Measurements from ENCODE around the gene IER3. TPM values are rescaled to one million over a fixed set of nuclear protein-coding genes. Genes with fewer than 3 reads are reported as not detected.

IER3 gene
- total RNA-seq (2016; rRNA removed; fragmentation: Illumina TruSeq; extraction: Trizol) (28.7 and 51.1 TPM in 2 replicates), polyA plus RNA-seq (2011; rRNA removed) (131 and 151 TPM in 2 replicates), polyA minus RNA-seq (2011; rRNA and poly(A)+ RNA removed; ENCODE audit: low replicate concordance) (19.0 and 307 TPM in 2 replicates), Bru-seq, nascent RNA (percentile 99 among the genes with signal in this experiment), BruChase-seq, experiment 1, labeled RNA remaining after a 6-hour chase (percentile 99 among the genes with signal in this experiment), BruChase-seq, experiment 2, labeled RNA remaining after a 2-hour chase (percentile 100 among the genes with signal in this experiment)
- total RNA-seq (2016; cell fraction: cytosol; rRNA removed; fragmentation: Illumina TruSeq; extraction: Trizol; ENCODE audit: low read depth), result 83.5 and 89.8 TPM in 2 replicates
- total RNA-seq (2016; cell fraction: insoluble cytoplasmic fraction; rRNA removed; fragmentation: Illumina TruSeq; extraction: Trizol), result 25.7 and 52.1 TPM in 2 replicates
- total RNA-seq (2016; cell fraction: membrane; rRNA removed; fragmentation: Illumina TruSeq; extraction: Trizol), result 91.3 and 101 TPM in 2 replicates
- 33.1 and 34.2 TPM in 2 replicates for total RNA-seq (2016; cell fraction: nucleus; rRNA removed; fragmentation: Illumina TruSeq; extraction: Trizol)
- 117 TPM in 2 replicates for polyA plus RNA-seq (2011; cell fraction: cytosol; rRNA removed)
- polyA plus RNA-seq (2011; cell fraction: nucleus; rRNA removed), result 111 and 130 TPM in 2 replicates
- 130 and 313 TPM in 2 replicates for polyA plus RNA-seq (2012)
- 21.8 and 24.4 TPM in 2 replicates for polyA plus RNA-seq (2016; cell fraction: cytosol; fragmentation: Illumina TruSeq; extraction: Trizol; ENCODE audit: low read depth)
- polyA plus RNA-seq (2016; cell fraction: insoluble cytoplasmic fraction; fragmentation: Illumina TruSeq; extraction: Trizol; ENCODE audit: low read depth), result 28.6 and 30.4 TPM in 2 replicates
- polyA plus RNA-seq (2016; cell fraction: membrane; fragmentation: Illumina TruSeq; extraction: Trizol; ENCODE audit: low read depth), result 23.7 and 25.1 TPM in 2 replicates
- 72.1 and 79.6 TPM in 2 replicates for polyA plus RNA-seq (2016; cell fraction: nucleus; fragmentation: Illumina TruSeq; extraction: Trizol; ENCODE audit: insufficient read depth, low read depth)
- 213 and 378 TPM in 2 replicates for polyA minus RNA-seq (2011; cell fraction: cytosol; rRNA and poly(A)+ RNA removed)
- 95.2 and 99.7 TPM in 2 replicates for polyA minus RNA-seq (2011; cell fraction: nucleus; rRNA and poly(A)+ RNA removed)
- long read RNA-seq, experiment 1, transcript IER3-201 (2 exons, 1,244 nt), result major isoform, 59 of 65 reads
- long read RNA-seq, experiment 1, transcript IER3-202 (1 exons, 1,350 nt), result minor isoform, 6 of 65 reads
- long read RNA-seq, experiment 1, partial matches to known transcripts, result 0 of 65 reads
- long read RNA-seq, experiment 1, other reads (novel, unspliced or antisense), result 0 of 65 reads
- long read RNA-seq, experiment 2, transcript IER3-202 (1 exons, 1,350 nt), result minor isoform, 182 of 766 reads
- long read RNA-seq, experiment 2, transcript IER3-201 (2 exons, 1,244 nt), result major isoform, 570 of 766 reads
- long read RNA-seq, experiment 2, partial matches to known transcripts, result 0 of 766 reads
- long read RNA-seq, experiment 2, other reads (novel, unspliced or antisense), result 14 of 766 reads

DNA sequence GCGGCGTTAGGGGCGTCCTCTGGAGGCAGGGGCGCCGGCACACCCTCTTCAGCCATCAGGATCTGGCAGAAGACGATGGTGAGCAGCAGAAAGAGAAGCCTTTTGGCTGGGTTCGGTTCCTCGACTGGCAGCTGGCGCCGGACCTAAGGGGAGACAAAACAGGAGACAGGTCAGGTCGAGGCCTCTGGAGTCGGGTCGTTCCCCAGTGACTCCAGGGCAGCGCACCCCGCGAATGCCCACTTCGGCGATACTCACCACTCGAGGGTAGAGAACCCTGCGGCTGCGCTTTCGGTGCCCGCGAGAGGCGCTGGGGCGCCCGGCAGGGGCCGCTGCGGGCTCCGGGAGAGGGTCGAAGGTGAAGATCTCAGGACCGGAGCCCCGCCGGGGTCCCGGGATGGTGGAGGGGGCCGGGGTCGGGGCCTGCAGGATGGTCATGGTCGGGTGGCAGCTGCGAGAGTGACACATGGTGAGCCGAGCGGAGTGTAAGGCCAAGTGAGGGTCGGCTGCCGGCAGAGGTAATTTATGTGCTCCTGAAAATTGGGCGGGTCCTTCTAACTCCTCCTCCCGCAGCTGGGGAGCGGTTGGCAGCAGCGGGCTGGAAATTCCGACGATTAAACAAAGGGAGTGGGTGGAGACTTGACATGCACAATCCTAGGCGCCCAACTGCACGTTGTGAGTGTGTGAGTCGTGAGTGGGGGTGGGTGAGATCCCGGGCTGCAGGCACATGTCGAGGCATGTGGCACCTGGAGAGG, at the start of gene IER3:
Gene IER3, minus strand, starts transcription at position 494 of the 752 bp plus-strand sequence. Its CDS starts 29 bp downstream, at position 465.
- in situ Hi-C loops (cut with HindIII; ENCODE audit: extremely low pct_ligation_motif_present, low pct_unique_long_range_greater_than_20kb) (loop anchor here (5.0 kb wide), 2 partner anchors 83 to 133 kb away; no protein-coding TSS in a partner anchor), intact Hi-C loops (cut with micrococcal nuclease; ENCODE audit: unreplicated experiment) (loop anchor here (1.0 kb wide), 4 partner anchors 20 to 84 kb away; no protein-coding TSS in a partner anchor)
- POLR2A ChIA-PET, result interaction anchor here (0.6 to 16.9 kb wide), 35 partner anchors 10 to 138 kb away, joined by 3 to 414 read pairs (median 5); partner anchors contain the start of genes MDC1, MRPS18B, NRM and TUBB
- peak within 1 kb of the TSS; percentile 91 for H3K4me2 ChIP-seq (ENCODE audit: low read depth, low read length)
- H3K4me1 ChIP-seq (ENCODE audit: insufficient read depth, low read length), result peaks cover 78% of the 10 kb centered on the region
- no TSS peak for BruUV-seq (replicated peaks)
- FAIRE-seq, result peak; percentile 60
- no peaks in the 10 kb centered on the region for H3K9me3 ChIP-seq (ENCODE audit: low read length)
- peak; percentile 89 for DNase-seq (ENCODE audit: low spot score)
- 1% methylated on average over 39 of the region's 54 CpGs for WGBS (ENCODE audit: low lambda C conversion rate)
- H3K9ac ChIP-seq (ENCODE audit: insufficient read depth, low read depth, low read length), result peak within 1 kb of the TSS; percentile 94
- CTCF ChIA-PET (ENCODE audit: low intra/inter-chr PET ratio, low total read pairs), result interaction anchor here (1.5 kb wide), 1 partner anchor 84 kb away, joined by 6 read pairs; no protein-coding TSS in a partner anchor
- peaks cover 27% of the 10 kb centered on the region for H3K79me2 ChIP-seq (ENCODE audit: insufficient read depth, low read length)
- H4K20me1 ChIP-seq (ENCODE audit: insufficient read depth, low read length), result peaks cover 15% of the 10 kb centered on the region
- no peaks in the 10 kb centered on the region; a peak in 1 of 5 replicates for H3K27me3 ChIP-seq (ENCODE audit: control insufficient read depth in 1 of 2, insufficient read depth in 2 of 2, low read length in 2 of 2)
- peaks cover 6% of the 10 kb centered on the region in 2 experiments; a peak in 4 of 5 replicates for H3K36me3 ChIP-seq (replicated peaks in 1 of 2; ENCODE audit: control insufficient read depth in 1 of 2, insufficient read depth in 2 of 2, low read length in 2 of 2)
- no peak within 1 kb of the TSS for H2AFZ ChIP-seq (ENCODE audit: low read length)
- peak; percentile 38 for ATAC-seq
- H3K27ac ChIP-seq (ENCODE audit: extremely low read length, insufficient read depth, low read length), result peak within 1 kb of the TSS; percentile 81
- peak within 1 kb of the TSS; percentile 91 to 98 (median 98) for H3K4me3 ChIP-seq (replicated peaks in 1 of 3; ENCODE audit: insufficient read depth in 1 of 3, low read depth in 2 of 3, low read length in 3 of 3)
- TF ChIP-seq, protein P1, sequence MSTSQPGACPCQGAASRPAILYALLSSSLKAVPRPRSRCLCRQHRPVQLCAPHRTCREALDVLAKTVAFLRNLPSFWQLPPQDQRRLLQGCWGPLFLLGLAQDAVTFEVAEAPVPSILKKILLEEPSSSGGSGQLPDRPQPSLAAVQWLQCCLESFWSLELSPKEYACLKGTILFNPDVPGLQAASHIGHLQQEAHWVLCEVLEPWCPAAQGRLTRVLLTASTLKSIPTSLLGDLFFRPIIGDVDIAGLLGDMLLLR (CRISPR knock-in tag; IDR thresholded peaks at IDR 0.05), result peak; percentile 91
- peak; percentile 81 for TF ChIP-seq MAZ (IDR thresholded peaks at IDR 0.05; ENCODE audit: borderline replicate concordance, low read depth, low read length)
- peak; percentile 84 for TF ChIP-seq MAZ (CRISPR knock-in tag; IDR thresholded peaks at IDR 0.05; ENCODE audit: low read depth)
- TF ChIP-seq BORCS8-MEF2B (CRISPR knock-in tag; IDR thresholded peaks at IDR 0.05), result no peak
- peak in 1 of 2 experiments; percentile 87; a peak in 3 of 4 replicates for TF ChIP-seq KLF16 (CRISPR knock-in tag; IDR thresholded peaks at IDR 0.05)
- peak; percentile 4 for TF ChIP-seq NR2C2 (CRISPR knock-in tag; IDR thresholded peaks at IDR 0.05; ENCODE audit: borderline replicate concordance)
- peak; percentile 89 for TF ChIP-seq HOXA9 (CRISPR knock-in tag; IDR thresholded peaks at IDR 0.05; ENCODE audit: borderline replicate concordance)
- TF ChIP-seq ZFP82 (CRISPR knock-in tag; IDR thresholded peaks at IDR 0.05; ENCODE audit: borderline replicate concordance), result peak; percentile 90
- no peak for TF ChIP-seq ZNF34 (CRISPR knock-in tag; IDR thresholded peaks at IDR 0.05; ENCODE audit: borderline replicate concordance)
- TF ChIP-seq ZSCAN20 (CRISPR knock-in tag; IDR thresholded peaks at IDR 0.05; ENCODE audit: borderline replicate concordance), result peak; percentile 94
- TF ChIP-seq ZNF83 (CRISPR knock-in tag; IDR thresholded peaks at IDR 0.05; ENCODE audit: borderline replicate concordance), result peak; percentile 39; the same call in 1 of the 2 replicates
